ENCODE measurements around the gene KCTD18.

DNA sequence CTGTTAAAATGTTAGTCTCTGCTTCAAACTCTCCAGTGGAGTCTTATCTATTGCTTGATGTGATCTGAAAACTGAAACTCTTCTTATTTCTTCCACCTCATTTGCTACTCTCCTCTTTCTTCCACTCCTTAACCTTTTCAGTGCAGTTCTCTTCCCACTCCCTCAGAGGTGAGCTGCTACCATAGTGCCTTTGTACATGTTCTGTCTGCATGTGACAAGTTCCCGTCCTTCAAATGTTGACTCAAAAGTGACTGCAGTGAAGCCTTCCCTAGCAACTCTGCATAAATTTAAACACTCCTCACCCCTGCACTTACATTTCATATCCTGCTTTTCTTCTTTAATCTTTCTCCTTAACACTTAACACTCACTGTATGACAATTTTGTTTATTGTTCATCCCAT lies 28.3 kb upstream of the KCTD18 start:
- TF ChIP-seq, protein P1, sequence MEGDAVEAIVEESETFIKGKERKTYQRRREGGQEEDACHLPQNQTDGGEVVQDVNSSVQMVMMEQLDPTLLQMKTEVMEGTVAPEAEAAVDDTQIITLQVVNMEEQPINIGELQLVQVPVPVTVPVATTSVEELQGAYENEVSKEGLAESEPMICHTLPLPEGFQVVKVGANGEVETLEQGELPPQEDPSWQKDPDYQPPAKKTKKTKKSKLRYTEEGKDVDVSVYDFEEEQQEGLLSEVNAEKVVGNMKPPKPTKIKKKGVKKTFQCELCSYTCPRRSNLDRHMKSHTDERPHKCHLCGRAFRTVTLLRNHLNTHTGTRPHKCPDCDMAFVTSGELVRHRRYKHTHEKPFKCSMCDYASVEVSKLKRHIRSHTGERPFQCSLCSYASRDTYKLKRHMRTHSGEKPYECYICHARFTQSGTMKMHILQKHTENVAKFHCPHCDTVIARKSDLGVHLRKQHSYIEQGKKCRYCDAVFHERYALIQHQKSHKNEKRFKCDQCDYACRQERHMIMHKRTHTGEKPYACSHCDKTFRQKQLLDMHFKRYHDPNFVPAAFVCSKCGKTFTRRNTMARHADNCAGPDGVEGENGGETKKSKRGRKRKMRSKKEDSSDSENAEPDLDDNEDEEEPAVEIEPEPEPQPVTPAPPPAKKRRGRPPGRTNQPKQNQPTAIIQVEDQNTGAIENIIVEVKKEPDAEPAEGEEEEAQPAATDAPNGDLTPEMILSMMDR (IDR thresholded peaks at IDR 0.05): no peak
- TF ChIP-seq EP300 (IDR thresholded peaks at IDR 0.05): no peak

Measured in stomach (tissue), 4 donors.